ENCODE data around the gene CCDC141. TPM values are rescaled to one million over a fixed set of nuclear protein-coding genes. Genes with fewer than 3 reads are reported as not detected.

Gene CCDC141
- total and polyA plus RNA-seq, 2 donors (not counting 3 experiments of a cell fraction or from before 2014, with no cell fraction given), result not detected

DNA sequence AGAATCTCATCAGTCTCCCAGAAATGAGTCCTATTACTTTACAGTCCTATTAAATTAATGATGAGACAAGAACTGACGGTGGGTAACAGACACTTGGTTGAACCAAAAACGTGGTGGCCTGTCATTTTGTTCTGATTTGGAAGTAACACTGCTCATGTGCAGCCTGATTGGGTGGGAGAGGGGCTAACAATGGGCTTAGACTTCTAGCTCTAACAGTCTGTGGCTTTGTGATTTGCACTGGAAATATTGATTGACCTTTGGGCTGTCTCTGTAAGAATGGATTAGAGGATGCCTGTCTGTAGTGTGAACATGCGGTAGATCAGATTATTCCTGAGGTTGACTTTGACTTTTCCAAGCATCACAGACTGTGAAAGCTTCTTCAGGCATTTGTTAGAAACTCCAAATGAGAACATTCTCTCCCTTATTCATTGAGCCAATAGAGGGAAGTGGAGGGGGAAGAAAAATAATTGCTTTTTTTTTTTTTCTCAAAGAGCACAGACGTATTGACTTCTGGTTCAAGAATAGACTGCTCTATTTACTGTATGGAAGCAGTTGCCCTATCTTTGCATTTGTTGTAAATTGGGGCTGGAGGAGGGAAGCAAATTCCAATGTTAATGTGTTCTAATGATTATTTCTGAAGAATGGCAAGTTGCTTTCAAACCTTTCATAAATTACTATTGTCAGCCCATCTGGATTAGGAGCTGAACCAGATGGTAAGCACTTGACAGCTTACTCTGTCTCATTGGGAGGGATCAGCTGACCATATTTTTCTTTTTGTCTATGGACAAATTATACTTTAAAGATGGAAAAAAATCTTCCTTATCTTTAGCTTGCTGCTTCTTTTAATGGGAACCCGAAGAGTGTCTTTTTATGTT is 156.9 kb downstream of the CCDC141 start:
- no peaks in the 10 kb centered on the region for H3K9me3 ChIP-seq (replicated peaks; ENCODE audit: control insufficient read depth, insufficient read depth, low read length)
- no peak overlapping the region for H3K4me3 ChIP-seq (replicated peaks in 1 of 3; ENCODE audit: insufficient read depth in 1 of 3, low read depth in 1 of 3, low read length in 3 of 3)
- H3K4me1 ChIP-seq (ENCODE audit: control insufficient read depth, extremely low read depth, insufficient read depth, low read length), result peaks cover 2% of the 10 kb centered on the region
- no TSS peak for BruUV-seq (replicated peaks)
- ChIA-PET POLR2A (no interaction called here), CTCF (interaction anchor here (0.7 to 1.7 kb wide), 6 partner anchors 17 to 237 kb away, joined by 3 to 6 read pairs (median 4); no protein-coding TSS in a partner anchor)
- dilution Hi-C loops (cut with MboI; ENCODE audit: extremely low pct_ligation_motif_present, low sequenced_read_pairs) (no loop called here), intact Hi-C loops (cut with micrococcal nuclease) (no loop called here)
- H3K9ac ChIP-seq (replicated peaks; ENCODE audit: extremely low read depth, insufficient read depth, low read length), result no peak overlapping the region
- H2AFZ ChIP-seq (ENCODE audit: low read depth, low read length), result no peak overlapping the region
- no peaks in the 10 kb centered on the region for H3K27me3 ChIP-seq (ENCODE audit: control insufficient read depth in 2 of 2, insufficient read depth in 2 of 2, low read length in 2 of 2)
- H4K20me1 ChIP-seq (replicated peaks; ENCODE audit: control insufficient read depth, extremely low read depth, insufficient read depth, low read length), result no peaks in the 10 kb centered on the region
- no peaks in the 10 kb centered on the region for H3K9me1 ChIP-seq (replicated peaks; ENCODE audit: control insufficient read depth, extremely low read depth, insufficient read depth, low read length)
- H3K27ac ChIP-seq (ENCODE audit: insufficient read depth, low read depth, low read length), result no peak overlapping the region
- DNase-seq (ENCODE audit: low read depth, low spot score) (no peak), FAIRE-seq (no peak)
- no peaks in the 10 kb centered on the region for H3K36me3 ChIP-seq (ENCODE audit: control insufficient read depth in 2 of 2, extremely low read depth in 1 of 2, insufficient read depth in 2 of 2, low read length in 2 of 2)
- no peak overlapping the region for H3K4me2 ChIP-seq (ENCODE audit: insufficient read depth, low read length)
- TF ChIP-seq JUN (IDR thresholded peaks at IDR 0.05; ENCODE audit: borderline replicate concordance, insufficient read depth, insufficient read length, low read depth) (no peak), EZH2 (IDR thresholded peaks at IDR 0.05; ENCODE audit: borderline replicate concordance, low read depth, low read length, severe bottlenecking) (no peak), POLR2AphosphoS5 (IDR thresholded peaks at IDR 0.05; ENCODE audit: insufficient read depth, low read depth, low read length) (no peak), GATA2 (IDR thresholded peaks at IDR 0.05; ENCODE audit: insufficient read depth, insufficient read length, low read depth, low read length) (no peak), MYC (IDR thresholded peaks at IDR 0.05; ENCODE audit: low read depth, low read length) (no peak), POLR2A (IDR thresholded peaks at IDR 0.05; ENCODE audit: low read depth, low read length) (no peak), CTCF (IDR thresholded peaks at IDR 0.05; ENCODE audit: extremely low read depth in 1 of 2, insufficient read depth in 1 of 2, low read depth in 1 of 2, low read length in 2 of 2) (no peak), FOS (IDR thresholded peaks at IDR 0.05; ENCODE audit: borderline replicate concordance, insufficient read depth, low read length) (no peak)
- TF ChIP-seq, protein P1, sequence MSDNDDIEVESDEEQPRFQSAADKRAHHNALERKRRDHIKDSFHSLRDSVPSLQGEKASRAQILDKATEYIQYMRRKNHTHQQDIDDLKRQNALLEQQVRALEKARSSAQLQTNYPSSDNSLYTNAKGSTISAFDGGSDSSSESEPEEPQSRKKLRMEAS (IDR thresholded peaks at IDR 0.05; ENCODE audit: insufficient read depth, insufficient read length), result no peak
- no peaks in the 10 kb centered on the region for H3K79me2 ChIP-seq (ENCODE audit: control insufficient read depth, insufficient read depth, low read length)

All from endothelial cell of umbilical vein (primary cell).